Astrocyte (in vitro differentiated cells and primary cell): ENCODE data around the gene NPIPA8.
"Not testable (repeated sequence)": the region's sequence is repeated elsewhere in the genome, so short reads cannot be mapped to it uniquely, and the experiment has no call there.

Experiments
- EZH2 ChIP-seq: IDR thresholded peaks from 2 replicates; pipeline ENCODE4 v1.6.1; 2012; ENCODE audit warnings: mild to moderate bottlenecking, low read length, inconsistent platforms; ENCODE audit not compliant: insufficient read depth
- TF ChIP-seq, protein P1 (sequence below): IDR thresholded peaks from 2 replicates; pipeline ENCODE4 v1.5.1; 2011; ENCODE audit warnings: low read depth, mild to moderate bottlenecking, inconsistent platforms, low read length, moderate library complexity; ENCODE audit not compliant: insufficient read depth

DNA sequence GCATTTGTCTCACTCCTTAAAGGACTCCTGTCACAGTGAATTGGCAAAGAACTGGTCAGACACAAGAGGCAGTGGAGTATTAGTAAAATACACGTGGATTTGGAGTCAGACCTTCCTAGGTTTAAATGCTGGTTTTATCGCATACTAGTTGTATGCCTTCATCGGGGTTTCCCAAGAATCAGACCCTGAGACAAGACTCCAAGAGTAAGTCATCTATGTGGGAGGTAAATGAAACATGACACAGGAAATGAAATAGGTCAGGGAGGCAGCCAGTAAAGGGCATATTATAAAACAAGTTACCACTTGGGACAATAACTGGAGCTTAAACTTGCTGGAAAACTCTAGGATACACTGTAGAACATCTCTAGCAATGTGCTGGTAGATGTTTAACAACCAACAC, 59.8 kb downstream of the NPIPA8 start:
- TF ChIP-seq, protein P1, sequence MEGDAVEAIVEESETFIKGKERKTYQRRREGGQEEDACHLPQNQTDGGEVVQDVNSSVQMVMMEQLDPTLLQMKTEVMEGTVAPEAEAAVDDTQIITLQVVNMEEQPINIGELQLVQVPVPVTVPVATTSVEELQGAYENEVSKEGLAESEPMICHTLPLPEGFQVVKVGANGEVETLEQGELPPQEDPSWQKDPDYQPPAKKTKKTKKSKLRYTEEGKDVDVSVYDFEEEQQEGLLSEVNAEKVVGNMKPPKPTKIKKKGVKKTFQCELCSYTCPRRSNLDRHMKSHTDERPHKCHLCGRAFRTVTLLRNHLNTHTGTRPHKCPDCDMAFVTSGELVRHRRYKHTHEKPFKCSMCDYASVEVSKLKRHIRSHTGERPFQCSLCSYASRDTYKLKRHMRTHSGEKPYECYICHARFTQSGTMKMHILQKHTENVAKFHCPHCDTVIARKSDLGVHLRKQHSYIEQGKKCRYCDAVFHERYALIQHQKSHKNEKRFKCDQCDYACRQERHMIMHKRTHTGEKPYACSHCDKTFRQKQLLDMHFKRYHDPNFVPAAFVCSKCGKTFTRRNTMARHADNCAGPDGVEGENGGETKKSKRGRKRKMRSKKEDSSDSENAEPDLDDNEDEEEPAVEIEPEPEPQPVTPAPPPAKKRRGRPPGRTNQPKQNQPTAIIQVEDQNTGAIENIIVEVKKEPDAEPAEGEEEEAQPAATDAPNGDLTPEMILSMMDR = not testable (repeated sequence)
- TF ChIP-seq EZH2 = not testable (repeated sequence)
